ENCODE measurements around the gene FRMD8. TPM values are rescaled to one million over a fixed set of nuclear protein-coding genes. Genes with fewer than 3 reads are reported as not detected.
A peak's percentile ranks its signal among the peaks of the same experiment; 100 is the strongest.

The FRMD8 gene
- total RNA-seq, 2 donors from 2014 or later, result 13.4 to 21.5 TPM

- DNase-seq (no peak), ATAC-seq (peak in 1 of 2 donors; percentile 23)
- intact Hi-C loops (cut with DNase I), result no loop called here
Observed at GRCh38 chr11:65390099-65390941, 3.9 kb downstream of the FRMD8 start.

- intact Hi-C loops (cut with DNase I), result no loop called here
- peak; percentile 23 to 24 for ATAC-seq
- DNase-seq, result no peak
Observed at GRCh38 chr11:65390996-65391395, 4.6 kb downstream of the FRMD8 start.

GRCh38 chr11:65392186-65392829 is 5.9 kb downstream of the FRMD8 start:
- no peak for DNase-seq
- intact Hi-C loops (cut with DNase I), result no loop called here
- no peak for ATAC-seq

GRCh38 chr11:65392899-65393298 is 6.5 kb downstream of the FRMD8 start:
- ATAC-seq, result no peak
- intact Hi-C loops (cut with DNase I), result no loop called here
- no peak for DNase-seq

- DNase-seq (no peak), ATAC-seq (no peak)
- intact Hi-C loops (cut with DNase I), result no loop called here
Observed at GRCh38 chr11:65393513-65394079, 7.2 kb downstream of the FRMD8 start.

- DNase-seq (no peak), ATAC-seq (no peak)
- intact Hi-C loops (cut with DNase I), result no loop called here
Observed at GRCh38 chr11:65394125-65394536, 7.7 kb downstream of the FRMD8 start.

GRCh38 chr11:65395961-65396530 is 9.6 kb downstream of the FRMD8 start:
- DNase-seq (no peak), ATAC-seq (no peak)
- intact Hi-C loops (cut with DNase I), result no loop called here

- ATAC-seq (no peak), DNase-seq (no peak)
- intact Hi-C loops (cut with DNase I), result no loop called here
Observed at GRCh38 chr11:65396769-65397745, 10.6 kb downstream of the FRMD8 start.

GRCh38 chr11:65398362-65398910 is 12.0 kb downstream of the FRMD8 start:
- no peak for DNase-seq
- ATAC-seq, result no peak
- intact Hi-C loops (cut with DNase I), result no loop called here

GRCh38 chr11:65399249-65399648 is 12.8 kb downstream of the FRMD8 start:
- intact Hi-C loops (cut with DNase I), result no loop called here
- ATAC-seq (no peak), DNase-seq (no peak)

- ATAC-seq (no peak), DNase-seq (no peak)
- intact Hi-C loops (cut with DNase I), result no loop called here
Observed at GRCh38 chr11:65399845-65400244, 13.4 kb downstream of the FRMD8 start.

- ATAC-seq (no peak), DNase-seq (no peak)
- intact Hi-C loops (cut with DNase I), result no loop called here
Observed at GRCh38 chr11:65400307-65401072, 14.1 kb downstream of the FRMD8 start.

GRCh38 chr11:65401073-65401802 is 14.8 kb downstream of the FRMD8 start:
- ATAC-seq, result no peak
- no peak for DNase-seq
- intact Hi-C loops (cut with DNase I), result no loop called here

- ATAC-seq, result no peak
- no peak for DNase-seq
- intact Hi-C loops (cut with DNase I), result no loop called here
Observed at GRCh38 chr11:65401803-65402248, 15.4 kb downstream of the FRMD8 start.

GRCh38 chr11:65402790-65403189 is 16.4 kb downstream of the FRMD8 start:
- no peak for ATAC-seq
- intact Hi-C loops (cut with DNase I), result no loop called here
- DNase-seq, result no peak

GRCh38 chr11:65403607-65404121 is 17.2 kb downstream of the FRMD8 start:
- intact Hi-C loops (cut with DNase I), result no loop called here
- DNase-seq, result no peak

GRCh38 chr11:65404210-65404609 is 17.8 kb downstream of the FRMD8 start:
- ATAC-seq, result no peak
- intact Hi-C loops (cut with DNase I), result no loop called here
- no peak for DNase-seq

More at GRCh38 chr11:65403607-65404121, 17.2 kb downstream of the FRMD8 start:
- peak; percentile 30 to 45 for ATAC-seq
